DMS53 treated with DMSO at 0.1 percent for 48 hours (cell line): ENCODE measurements around the gene AP5B1.
A peak's percentile ranks its signal among the peaks of the same experiment; 100 is the strongest.

ENCODE experiments used
- DNase-seq: peaks from one replicate; lab custom pipeline; 2025; ENCODE audit not compliant: unreplicated experiment; lab: John Stamatoyannopoulos, UW

The AP5B1 gene, protein sequence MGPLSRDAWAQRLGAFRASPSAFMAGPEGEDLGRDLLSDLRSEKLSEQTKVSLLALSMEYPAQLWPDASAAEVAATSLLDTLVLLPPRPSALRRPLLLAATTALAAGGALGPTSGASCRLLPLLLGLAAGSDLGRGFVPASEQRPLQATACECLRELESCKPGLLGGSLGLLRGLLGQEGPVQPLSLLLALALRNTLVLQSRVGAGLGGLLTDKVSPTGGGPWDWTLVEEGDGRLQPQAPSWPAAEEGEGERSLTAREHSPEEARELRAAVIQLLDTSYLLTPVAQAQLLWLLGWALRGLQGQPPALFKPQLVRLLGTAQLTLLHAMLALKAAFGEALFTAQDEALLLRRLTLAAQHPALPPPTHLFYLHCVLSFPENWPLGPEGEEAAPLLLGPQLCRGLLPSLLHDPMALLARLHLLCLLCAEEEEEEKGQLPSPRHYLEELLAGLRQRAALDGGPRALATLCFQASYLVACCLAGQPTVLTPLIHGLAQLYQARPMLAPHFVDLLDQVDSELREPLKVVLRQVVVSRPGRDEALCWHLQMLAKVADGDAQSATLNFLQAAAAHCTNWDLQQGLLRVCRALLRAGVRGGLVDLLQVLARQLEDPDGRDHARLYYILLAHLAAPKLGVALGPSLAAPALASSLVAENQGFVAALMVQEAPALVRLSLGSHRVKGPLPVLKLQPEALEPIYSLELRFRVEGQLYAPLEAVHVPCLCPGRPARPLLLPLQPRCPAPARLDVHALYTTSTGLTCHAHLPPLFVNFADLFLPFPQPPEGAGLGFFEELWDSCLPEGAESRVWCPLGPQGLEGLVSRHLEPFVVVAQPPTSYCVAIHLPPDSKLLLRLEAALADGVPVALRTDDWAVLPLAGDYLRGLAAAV

DNA sequence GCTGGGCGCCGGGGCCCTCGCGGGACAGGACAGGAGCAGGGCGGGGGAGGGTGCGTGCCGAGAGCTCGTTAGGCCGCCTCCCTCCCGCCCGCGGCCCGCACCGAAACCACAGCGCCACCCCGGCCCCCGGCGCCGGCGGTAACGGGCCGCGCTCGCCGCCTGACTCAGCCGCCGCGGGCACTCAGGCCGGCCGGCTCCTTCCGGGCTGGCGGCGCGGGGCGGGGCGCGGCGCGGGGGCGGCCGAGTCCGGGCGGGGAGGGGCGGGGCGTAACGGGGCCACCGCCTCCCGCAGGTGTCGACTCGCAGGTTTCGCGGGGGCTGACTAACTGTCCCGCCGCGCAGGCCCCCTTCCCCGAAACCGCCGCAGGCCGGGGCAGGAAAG is at the start of gene AP5B1:
Gene AP5B1, minus strand, starts transcription at position 207 of the 382 bp plus-strand sequence. CDS start 385 bp downstream, outside the sequence.
- peak; percentile 35 for DNase-seq

DNA sequence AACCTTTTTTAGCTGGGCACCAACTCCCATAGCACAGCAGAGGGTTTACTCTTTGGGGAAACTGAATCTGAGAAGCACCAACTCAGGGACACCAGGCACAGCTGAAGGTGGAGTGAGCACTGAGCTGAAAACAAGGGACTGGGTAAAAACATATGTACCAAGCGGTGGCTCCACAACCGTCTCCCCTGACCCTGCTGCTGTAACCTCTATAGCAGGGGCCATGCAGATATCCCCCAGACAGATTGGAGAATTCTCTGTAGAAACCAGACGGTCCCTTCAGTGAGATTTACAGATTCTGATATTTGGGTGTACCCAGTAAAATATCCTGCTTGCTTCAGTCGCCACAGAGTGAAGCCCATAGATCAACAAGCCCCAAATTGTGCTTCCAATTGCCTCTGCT is 48.7 kb upstream of the AP5B1 start:
- no peak for DNase-seq

GRCh38 chr11:65826984-65827735 is 46.4 kb upstream of the AP5B1 start:
- no peak for DNase-seq

DNA sequence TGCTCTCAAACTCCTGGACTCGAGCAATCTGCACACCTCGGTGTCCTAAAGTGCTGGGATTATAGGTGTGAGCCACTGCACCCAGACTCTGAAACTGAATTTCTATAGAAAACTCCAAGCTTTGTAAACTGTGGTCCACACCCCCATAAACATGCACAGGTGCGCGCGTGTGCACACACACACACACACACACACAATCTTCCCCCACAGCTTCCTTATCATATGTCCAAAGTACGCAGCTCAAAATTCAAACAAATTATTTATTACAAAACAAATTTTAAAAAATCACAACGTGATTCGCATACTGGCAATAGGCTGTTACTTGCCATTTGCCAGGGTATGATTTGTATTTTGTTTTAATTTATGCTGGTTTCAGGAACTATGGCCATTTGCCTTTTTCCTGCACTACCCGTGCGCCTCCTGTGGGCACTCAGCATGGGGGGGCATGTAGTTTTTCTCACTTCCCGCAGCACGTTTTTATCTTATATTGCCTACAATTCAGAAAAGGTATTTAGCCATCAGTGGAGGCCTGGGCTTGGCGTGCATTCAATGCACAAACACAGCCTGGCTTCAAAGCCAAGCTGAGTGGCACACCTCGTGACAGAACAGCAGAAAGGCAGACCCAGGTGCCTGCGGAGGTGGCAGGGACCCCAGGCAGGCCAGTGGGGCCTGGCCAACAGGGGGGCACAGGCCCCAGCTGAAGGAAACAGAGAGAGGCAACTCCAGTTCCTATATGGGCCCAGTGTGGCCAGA is 42.2 kb upstream of the AP5B1 start:
- no peak for DNase-seq

- no peak for DNase-seq
Measured at GRCh38 chr11:65821107-65821506, 40.3 kb upstream of the AP5B1 start.

DNA sequence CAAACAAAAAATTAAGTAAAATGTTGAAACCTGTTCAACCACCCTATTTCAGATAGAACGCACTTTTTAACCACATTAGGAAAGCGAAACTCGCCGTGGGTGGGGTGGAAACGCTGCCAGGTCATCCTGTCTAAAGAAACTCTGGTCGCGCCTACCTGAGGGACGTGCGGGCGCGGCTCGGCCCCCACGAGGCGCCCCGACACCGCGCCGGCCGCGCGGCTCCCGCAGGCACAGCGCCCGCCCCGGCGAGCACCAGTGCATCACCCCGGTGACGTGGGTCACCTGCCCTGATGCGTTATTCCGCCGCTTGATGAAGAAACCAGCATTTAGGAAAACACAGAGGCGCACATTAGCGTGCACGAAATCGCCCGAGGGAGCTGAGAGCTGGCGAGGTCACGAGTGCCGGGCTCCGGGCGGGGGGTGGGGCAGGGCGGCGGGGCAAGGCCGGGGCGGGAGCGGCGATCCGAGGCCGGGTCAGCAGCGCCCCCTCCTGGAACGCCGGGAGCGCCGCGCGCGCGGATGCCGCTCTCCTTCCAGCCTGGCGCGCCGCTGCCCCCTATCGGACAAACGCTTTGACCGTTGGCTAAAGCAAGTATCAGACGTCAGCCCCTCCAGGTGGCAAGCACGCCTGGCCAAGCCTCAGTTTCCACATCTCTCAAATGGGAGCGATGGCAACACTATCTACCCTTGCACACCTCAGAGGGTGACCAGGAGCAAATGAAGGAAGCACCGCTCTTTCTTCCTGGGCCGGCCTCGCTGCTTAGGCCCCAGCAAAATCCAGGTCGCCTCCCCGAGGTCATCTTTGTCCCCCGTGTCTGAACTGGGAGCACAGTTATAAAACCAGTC is 37.3 kb upstream of the AP5B1 start:
- peak; percentile 73 for DNase-seq

DNA sequence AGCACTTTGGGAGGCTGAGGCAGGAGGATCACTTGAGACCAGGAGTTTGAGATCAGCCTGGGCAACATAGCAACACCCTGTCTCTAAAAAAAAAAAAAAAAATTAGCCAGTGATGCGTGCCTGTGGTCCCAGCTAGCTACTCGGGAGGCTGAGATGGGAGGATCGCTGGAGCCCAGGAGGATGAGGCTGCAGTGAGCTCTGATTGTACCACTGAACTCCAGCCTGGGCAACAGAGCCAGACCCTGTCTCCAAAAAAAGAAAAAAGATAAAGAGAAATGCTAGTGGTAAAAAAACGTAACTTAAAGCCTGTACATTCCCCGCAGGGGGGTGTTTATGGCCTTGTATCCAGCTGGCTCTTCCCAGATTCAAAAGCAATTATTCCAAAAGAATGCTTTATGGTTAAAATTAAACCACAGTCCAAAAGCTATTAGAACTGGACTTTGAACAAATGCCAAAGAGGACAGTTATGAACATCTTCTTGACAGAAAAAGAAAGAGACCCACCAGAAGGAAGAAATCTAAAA is 36.6 kb upstream of the AP5B1 start:
- no peak for DNase-seq

- no peak for DNase-seq
Measured at GRCh38 chr11:65816696-65817095, 35.9 kb upstream of the AP5B1 start.

- DNase-seq, result no peak
Measured at GRCh38 chr11:65814986-65815565, 34.3 kb upstream of the AP5B1 start.

GRCh38 chr11:65814131-65814985 is 33.6 kb upstream of the AP5B1 start:
- no peak for DNase-seq

- no peak for DNase-seq
Measured at GRCh38 chr11:65811764-65812475, 31.1 kb upstream of the AP5B1 start.

- no peak for DNase-seq
Measured at GRCh38 chr11:65810046-65810868, 29.5 kb upstream of the AP5B1 start.

DNA sequence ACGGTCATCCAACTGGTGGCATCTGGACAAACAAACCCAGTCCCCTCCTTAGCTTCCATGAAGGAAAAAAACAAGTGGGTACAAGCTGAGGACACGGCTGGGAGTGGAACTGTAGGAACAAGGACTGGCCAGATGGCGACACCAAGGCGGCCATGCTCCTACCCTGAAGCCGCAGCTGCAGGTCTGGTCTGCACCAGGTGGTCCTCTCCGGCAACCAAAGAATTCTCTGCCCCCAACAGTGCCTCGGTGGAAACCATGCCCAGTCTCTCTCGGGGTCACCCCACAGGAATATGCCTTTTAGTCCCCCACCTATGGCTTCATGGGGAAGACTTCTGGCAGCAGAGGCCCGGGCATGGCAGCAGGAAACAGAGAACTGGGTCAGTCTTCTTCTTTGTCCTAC is 28.7 kb upstream of the AP5B1 start:
- no peak for DNase-seq

DNA sequence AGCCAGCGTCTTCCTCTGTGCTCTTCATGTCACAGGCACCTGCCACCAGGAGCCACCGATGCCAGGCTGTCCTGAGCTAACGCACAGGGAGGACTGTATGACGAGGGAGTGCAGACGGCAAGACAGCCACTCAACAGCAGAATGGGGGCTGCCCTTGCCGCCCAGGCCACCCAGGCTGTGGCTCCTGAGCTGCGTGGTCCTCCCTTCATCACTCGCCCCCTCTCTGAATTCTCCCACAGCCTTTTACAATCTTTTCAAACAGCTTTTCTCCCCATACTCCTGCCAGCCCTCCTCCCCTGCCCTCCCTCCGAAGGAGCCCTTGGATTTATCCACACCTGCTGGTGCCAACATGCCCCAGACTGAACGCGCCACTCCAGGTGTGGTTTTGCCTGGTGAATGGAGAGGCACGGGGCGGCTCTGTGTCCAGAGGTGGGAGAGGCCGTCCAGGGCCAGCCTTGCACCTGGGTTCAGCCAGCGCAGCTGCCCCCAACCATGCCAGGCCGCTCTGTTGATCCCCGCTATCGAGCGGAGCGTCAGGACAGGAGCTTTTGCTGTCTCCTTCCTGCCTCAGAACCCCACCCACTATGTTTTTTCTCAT is 28.1 kb upstream of the AP5B1 start:
- no peak for DNase-seq

GRCh38 chr11:65806979-65807378 is 26.2 kb upstream of the AP5B1 start:
- no peak for DNase-seq

DNA sequence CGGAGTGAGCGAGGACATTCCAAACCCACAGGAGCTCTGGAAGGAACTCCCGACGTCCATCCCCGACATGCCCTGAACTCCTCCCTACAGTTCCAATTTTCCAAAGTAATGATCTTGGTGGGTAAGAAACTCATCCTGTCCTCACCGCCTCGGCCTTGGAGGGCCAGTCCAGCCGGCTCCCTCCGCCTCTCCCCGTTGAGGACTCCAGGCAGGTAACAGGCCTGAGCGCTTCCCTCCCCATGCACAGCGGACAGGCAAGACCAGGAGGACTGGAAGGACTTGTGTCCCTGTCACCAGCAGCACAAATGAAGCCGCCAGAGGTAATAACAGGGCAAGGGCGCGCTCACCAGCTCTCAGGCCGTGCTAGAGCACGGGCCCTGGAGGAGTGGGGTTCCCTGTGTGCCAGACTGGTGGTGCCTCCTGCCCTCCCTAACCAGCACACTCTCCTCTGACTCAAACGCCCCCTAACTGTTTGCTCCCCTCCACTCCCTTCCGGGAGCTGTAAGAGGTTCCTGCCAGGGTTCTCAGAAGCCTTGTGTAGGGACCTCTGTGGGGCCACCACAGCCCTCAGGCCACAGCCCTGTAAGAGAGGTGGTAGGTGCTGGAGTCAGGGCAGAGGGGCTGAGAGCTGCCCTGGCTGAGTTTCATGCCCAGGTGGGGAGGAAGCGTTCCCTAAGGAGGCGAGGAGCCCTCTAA is 23.2 kb upstream of the AP5B1 start:
- DNase-seq, result no peak
